ENCODE results near the gene WDR46.

WDR46 gene

DNA sequence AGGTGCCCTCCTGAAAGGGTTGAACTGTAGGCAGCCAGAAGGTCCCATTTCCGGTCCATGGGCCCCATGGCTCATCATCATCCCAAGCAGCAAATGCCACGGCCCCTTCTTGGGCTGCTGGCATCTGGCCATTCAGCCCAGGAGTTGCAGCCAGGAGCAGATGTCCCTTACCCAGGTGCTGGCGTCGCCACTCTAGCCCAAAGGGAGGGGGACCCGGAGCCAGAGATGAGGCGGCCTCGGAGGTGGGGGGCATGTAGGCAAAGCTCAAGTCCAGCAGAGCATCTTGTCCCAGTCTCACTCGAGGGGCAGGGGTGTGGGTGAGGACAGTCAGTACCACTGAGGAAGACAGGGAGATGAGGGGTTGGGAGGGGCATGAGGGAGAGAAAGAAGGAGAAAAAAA, 16.0 kb upstream of the WDR46 start:
- Histone ChIP-seq H3K9ac (0 out of 22 replicates have a peak overlapping the region, but pooled peaks of 2 of the 11 experiments have one; percentile 38 to 41), H3K36me3 (peaks cover 62 to 95% (median 90%) of the 10 kb centered on the region in 11 experiments), H3K27me3 (no peaks in the 10 kb centered on the region), H3K4me2 (peak overlapping the region in 1 of 11 experiments; percentile 40; a peak in 1 of 22 replicates), H3K27ac (no peak overlapping the region), H4K20me1 (peaks cover 20 to 100% (median 66%) of the 10 kb centered on the region in 11 experiments), H3K4me1 (peaks cover 27 to 63% (median 33%) of the 10 kb centered on the region in 10 experiments), H3K4me3 (no peak overlapping the region), H3K9me3 (replicated peaks in 1 of 11) (no peaks in the 10 kb centered on the region)
- no peak for TF ChIP-seq Cebpa-rat (IDR thresholded peaks at IDR 0.05)

DNA sequence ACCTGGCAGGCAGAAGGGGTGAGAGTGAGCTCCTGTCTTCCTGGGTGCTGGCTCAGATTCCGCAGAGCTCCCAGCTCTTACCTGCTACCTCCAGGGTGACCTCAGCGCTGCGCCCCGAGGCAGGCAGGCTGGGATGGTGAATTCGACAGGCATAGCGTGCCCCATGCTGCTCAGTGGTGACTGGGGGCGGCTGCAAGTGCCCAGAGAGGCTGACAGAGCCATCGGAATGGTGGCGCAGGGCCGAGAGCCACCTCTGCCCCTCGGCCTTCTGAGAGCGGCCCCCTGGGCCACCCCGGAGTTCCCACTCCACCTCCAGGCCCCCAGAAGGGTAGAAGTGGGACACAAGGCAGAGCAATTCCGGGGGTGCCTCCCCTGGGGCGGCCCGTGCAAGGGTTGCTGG, 15.2 kb upstream of the WDR46 start:
- TF ChIP-seq Cebpa-rat (IDR thresholded peaks at IDR 0.05) = no peak
- Histone ChIP-seq H3K27ac (0 out of 22 replicates have a peak overlapping the region, but pooled peaks of 1 of the 11 experiments have one; percentile 5), H3K4me2 (no peak overlapping the region), H3K9ac (peak overlapping the region in 3 of 11 experiments; percentile 10 to 50 (median 38); a peak in 3 of 22 replicates), H3K9me3 (replicated peaks in 1 of 11) (no peaks in the 10 kb centered on the region), H3K4me3 (no peak overlapping the region), H4K20me1 (peaks cover 20 to 95% (median 58%) of the 10 kb centered on the region in 11 experiments), H3K4me1 (peaks cover 29 to 63% (median 36%) of the 10 kb centered on the region in 10 experiments), H3K36me3 (peaks cover 58 to 87% (median 82%) of the 10 kb centered on the region in 11 experiments), H3K27me3 (no peaks in the 10 kb centered on the region)

DNA sequence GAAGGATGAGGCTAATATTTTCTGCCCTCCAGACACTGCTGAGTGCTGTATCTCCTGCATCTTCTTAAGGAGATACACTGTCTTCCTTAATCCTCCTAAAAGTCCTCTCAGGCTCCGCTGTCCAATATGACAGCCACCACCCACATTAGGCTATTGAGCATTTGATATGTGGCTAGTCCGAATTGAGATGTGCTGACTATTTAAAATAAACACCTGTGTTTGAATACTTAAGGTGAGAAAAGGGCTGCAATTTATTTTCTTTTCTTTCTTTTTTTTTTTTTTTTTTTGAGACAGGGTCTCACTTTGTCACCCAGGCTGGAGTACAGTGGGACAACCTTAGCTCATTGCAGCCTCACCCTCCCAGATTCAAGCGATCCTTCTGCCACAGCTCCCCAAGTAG, 12.8 kb upstream of the WDR46 start:
- Histone ChIP-seq H3K27ac (no peak overlapping the region), H3K4me3 (peak overlapping the region in 1 of 10 experiments; percentile 76; a peak in 1 of 20 replicates), H3K4me2 (peak overlapping the region in 10 of 11 experiments; percentile 84 to 99 (median 96); a peak in 13 of 22 replicates), H3K9me3 (replicated peaks in 1 of 11) (no peaks in the 10 kb centered on the region), H3K9ac (peak overlapping the region in 5 of 11 experiments; percentile 35 to 99 (median 88); a peak in 4 of 22 replicates), H3K4me1 (peaks cover 34 to 68% (median 44%) of the 10 kb centered on the region in 10 experiments), H3K27me3 (no peaks in the 10 kb centered on the region), H3K36me3 (peaks cover 49 to 64% (median 60%) of the 10 kb centered on the region in 11 experiments), H4K20me1 (peaks cover 13 to 71% (median 37%) of the 10 kb centered on the region in 11 experiments; a peak in 21 of 22 replicates)
- TF ChIP-seq Cebpa-rat (IDR thresholded peaks at IDR 0.05) = no peak

DNA sequence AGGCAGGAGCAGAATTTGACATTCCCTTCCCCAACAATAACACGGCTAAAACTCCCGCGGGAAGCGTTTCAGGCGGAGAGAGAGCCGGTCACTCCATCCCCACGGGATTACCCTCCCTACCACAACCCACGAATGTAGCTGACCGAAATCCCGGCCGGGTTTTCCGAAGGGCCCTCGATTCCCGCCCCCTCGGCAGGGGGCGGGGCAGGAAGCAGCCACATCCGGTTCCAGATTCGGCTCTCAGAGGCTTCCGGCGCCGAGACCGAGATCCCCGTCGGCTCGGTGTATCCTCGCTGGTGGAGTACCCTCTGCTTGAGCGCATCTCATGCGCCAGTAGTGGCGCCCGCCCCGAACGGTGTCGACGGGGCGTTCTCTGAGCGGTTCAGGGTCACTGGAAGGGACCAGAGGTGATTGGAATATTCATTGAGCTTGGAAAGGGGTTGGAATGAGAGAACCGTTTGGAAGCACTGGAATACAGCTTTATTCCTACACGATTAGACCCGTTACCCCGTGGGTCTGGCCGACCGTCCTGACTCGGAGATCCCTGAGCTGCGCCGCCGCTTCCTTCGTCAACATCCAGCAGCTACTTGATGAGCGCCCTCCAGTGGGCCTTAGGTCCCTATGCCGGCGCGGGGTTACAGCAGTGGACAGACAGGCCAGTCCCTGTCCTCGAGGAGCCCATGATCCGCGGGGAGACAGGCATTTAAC, 10.4 kb upstream of the WDR46 start:
- H3K27ac ChIP-seq = peak overlapping the region; percentile 86 to 99 (median 98)
- no peak for TF ChIP-seq Cebpa-rat (IDR thresholded peaks at IDR 0.05)
- no peaks in the 10 kb centered on the region for H3K9me3 ChIP-seq (replicated peaks in 1 of 11)
- H3K27me3 ChIP-seq = no peaks in the 10 kb centered on the region
- H4K20me1 ChIP-seq = peaks cover 0 to 58% (median 13%) of the 10 kb centered on the region in 11 experiments; a peak in 19 of 22 replicates
- peak overlapping the region; percentile 84 to 99 (median 95) for H3K4me2 ChIP-seq
- H3K9ac ChIP-seq = peak overlapping the region; percentile 88 to 99 (median 94)
- H3K36me3 ChIP-seq = peaks cover 51 to 64% (median 59%) of the 10 kb centered on the region in 11 experiments
- peaks cover 33 to 72% (median 40%) of the 10 kb centered on the region in 10 experiments for H3K4me1 ChIP-seq
- peak overlapping the region; percentile 66 to 83 (median 76) for H3K4me3 ChIP-seq

DNA sequence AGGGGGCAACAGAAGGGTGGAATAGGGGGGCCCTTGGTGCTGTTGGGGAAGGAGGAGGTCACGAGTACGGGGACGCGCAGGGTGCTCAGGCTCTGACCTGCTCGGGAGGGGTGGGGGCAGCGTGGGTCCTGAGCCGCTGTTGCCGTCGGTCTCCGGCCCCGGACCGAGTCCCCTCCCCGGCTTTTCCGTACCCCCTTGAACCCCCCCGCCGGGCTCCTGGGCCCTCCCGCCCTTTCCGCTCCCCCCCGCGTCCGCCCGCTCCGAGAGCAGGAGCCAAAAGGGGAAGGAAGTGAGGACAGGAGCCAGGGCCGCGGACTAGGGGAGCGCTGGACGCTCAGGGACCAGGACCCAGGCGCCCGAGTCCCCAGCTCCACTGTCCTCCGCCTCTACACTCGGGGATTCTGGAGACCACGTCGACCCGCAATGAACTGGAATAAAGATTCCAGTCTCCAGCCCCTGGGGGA, 9.8 kb upstream of the WDR46 start, which contains the start of gene RGL2:
TSS of gene RGL2 (minus strand) at position 170 of the 464 bp plus-strand sequence. CDS start 332 bp downstream, outside the sequence.
- peaks cover 33 to 72% (median 40%) of the 10 kb centered on the region in 10 experiments for H3K4me1 ChIP-seq
- peak within 1 kb of the TSS; percentile 84 to 99 (median 96) for H3K4me2 ChIP-seq
- H3K4me3 ChIP-seq = peak within 1 kb of the TSS; percentile 66 to 83 (median 76)
- no peak for TF ChIP-seq Cebpa-rat (IDR thresholded peaks at IDR 0.05)
- peak within 1 kb of the TSS; percentile 88 to 99 (median 94) for H3K9ac ChIP-seq
- H3K27ac ChIP-seq = peak within 1 kb of the TSS; percentile 86 to 99 (median 98)
- no peaks in the 10 kb centered on the region for H3K9me3 ChIP-seq (replicated peaks in 1 of 11)
- peaks cover 51 to 64% (median 58%) of the 10 kb centered on the region in 11 experiments for H3K36me3 ChIP-seq
- H3K27me3 ChIP-seq = no peaks in the 10 kb centered on the region
- H4K20me1 ChIP-seq = peaks cover 0 to 58% (median 8%) of the 10 kb centered on the region in 11 experiments; a peak in 19 of 22 replicates

DNA sequence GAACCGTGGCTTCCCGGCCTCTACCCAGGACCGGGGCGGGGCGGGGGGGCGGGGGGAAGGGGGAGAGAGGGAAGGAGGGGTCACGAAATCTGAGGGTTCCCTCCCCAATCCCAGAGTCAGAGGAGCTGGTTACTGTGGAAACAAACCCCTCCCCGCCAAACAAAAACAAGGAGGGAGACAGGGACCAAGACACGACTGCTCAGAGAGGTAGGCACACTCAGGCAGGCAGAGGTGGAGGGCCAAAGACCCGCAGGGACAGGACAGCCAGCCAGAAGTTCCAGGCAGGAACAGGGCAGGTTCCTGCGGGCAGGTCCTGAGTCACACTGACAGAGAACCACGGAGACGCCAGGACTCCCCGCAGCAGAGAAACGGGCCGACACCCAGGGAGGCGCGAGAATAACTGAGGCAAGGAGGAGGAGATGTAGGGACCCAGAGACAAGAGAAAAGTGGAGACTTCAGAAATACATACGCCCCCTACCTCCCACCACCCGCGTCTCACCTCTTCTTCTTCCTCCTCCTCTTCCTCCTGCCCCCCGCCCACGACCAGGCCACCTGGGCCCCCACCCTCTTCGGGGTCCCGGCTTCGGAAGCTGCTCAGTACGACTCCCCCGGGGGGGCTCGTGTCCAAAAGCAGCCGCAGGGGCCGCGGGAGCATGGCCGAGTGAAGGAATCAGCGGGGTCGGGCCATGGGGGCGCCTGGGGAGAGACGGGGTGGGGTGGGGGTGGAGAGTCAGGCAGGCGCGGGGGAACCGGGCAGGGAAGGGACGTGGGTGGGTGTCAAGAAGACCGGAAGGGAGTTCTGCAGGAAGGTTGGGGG, 9.1 kb upstream of the WDR46 start:
- H3K4me1 ChIP-seq = peaks cover 33 to 72% (median 40%) of the 10 kb centered on the region in 10 experiments
- peak overlapping the region; percentile 86 to 99 (median 98) for H3K27ac ChIP-seq
- no peaks in the 10 kb centered on the region for H3K27me3 ChIP-seq
- peak overlapping the region; percentile 66 to 83 (median 76) for H3K4me3 ChIP-seq
- TF ChIP-seq Cebpa-rat (IDR thresholded peaks at IDR 0.05) = no peak
- peaks cover 0 to 58% (median 12%) of the 10 kb centered on the region in 11 experiments; a peak in 13 of 22 replicates for H4K20me1 ChIP-seq
- H3K36me3 ChIP-seq = peaks cover 51 to 64% (median 58%) of the 10 kb centered on the region in 11 experiments
- H3K4me2 ChIP-seq = peak overlapping the region; percentile 84 to 99 (median 96)
- H3K9me3 ChIP-seq (replicated peaks in 1 of 11) = no peaks in the 10 kb centered on the region
- peak overlapping the region; percentile 88 to 99 (median 94) for H3K9ac ChIP-seq

DNA sequence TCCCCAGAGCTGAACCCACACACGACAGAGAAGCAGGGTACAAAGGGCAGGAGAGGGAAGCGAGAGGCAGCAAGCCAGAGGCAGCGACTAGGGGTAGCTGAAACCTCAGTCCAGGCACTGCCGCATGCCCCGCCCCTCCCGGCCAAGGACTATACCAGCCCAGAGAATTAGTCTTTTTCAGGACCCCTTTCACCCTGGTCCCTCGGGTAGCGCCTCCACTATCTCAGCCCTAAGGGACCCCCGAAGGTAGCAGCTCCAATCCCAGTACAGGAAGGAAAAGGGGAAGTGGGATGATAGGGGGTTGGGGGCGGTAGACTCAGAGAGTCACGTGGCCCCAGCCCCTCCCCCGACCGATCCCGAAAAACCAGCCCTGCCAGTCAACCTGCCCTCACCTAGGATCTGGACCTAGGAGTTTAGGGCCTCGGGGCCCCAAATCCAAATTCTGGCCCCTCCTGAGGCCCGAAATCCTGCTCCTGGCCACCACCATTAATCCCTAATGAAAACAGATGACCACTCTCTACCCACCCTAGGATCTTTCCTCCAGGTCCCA, 8.4 kb upstream of the WDR46 start:
- peak overlapping the region; percentile 88 to 99 (median 94) for H3K9ac ChIP-seq
- peak overlapping the region; percentile 84 to 99 (median 96) for H3K4me2 ChIP-seq
- H4K20me1 ChIP-seq = peaks cover 0 to 58% (median 12%) of the 10 kb centered on the region in 11 experiments; a peak in 13 of 22 replicates
- no peaks in the 10 kb centered on the region for H3K9me3 ChIP-seq (replicated peaks in 1 of 11)
- TF ChIP-seq Cebpa-rat (IDR thresholded peaks at IDR 0.05) = no peak
- H3K27ac ChIP-seq = peak overlapping the region; percentile 72 to 99 (median 98); a peak in 21 of 22 replicates
- peak overlapping the region; percentile 66 to 83 (median 76) for H3K4me3 ChIP-seq
- H3K4me1 ChIP-seq = peaks cover 33 to 68% (median 40%) of the 10 kb centered on the region in 10 experiments
- H3K36me3 ChIP-seq = peaks cover 51 to 64% (median 58%) of the 10 kb centered on the region in 11 experiments
- no peaks in the 10 kb centered on the region for H3K27me3 ChIP-seq
